K562 (cell line): Measurements from ENCODE around the gene NXPH4.

ENCODE experiments used
- NFATC3 ChIP-seq: fragments of 450-650 bp; IDR thresholded peaks from 2 replicates; pipeline ENCODE4 v1.6.1; 2017; ENCODE audit warnings: mild to moderate bottlenecking
- RBM17 ChIP-seq: fragments of 200-400 bp; formaldehyde crosslinking; IDR thresholded peaks from 2 replicates; pipeline ENCODE4 v1.6.1; 2017; ENCODE audit warnings: low read depth, mild to moderate bottlenecking, low read length, borderline replicate concordance
- RNF2 ChIP-seq: sonication (generic); IDR thresholded peaks from 2 replicates; pipeline ENCODE4 v1.6.1; 2016
- SNRNP70 ChIP-seq: fragments of 200-400 bp; formaldehyde crosslinking; optimal IDR thresholded peaks from 2 replicates; pipeline ENCODE3; 2017; ENCODE audit warnings: low read depth, low read length
- ZNF609 ChIP-seq: sonication (generic); formaldehyde crosslinking; IDR thresholded peaks from 2 replicates; pipeline ENCODE4 v1.8.1; 2023; ENCODE audit warnings: missing genetic modification reagents, mild to moderate bottlenecking, borderline replicate concordance
- TF ChIP-seq, protein P1 (sequence below), 3 experiments: IDR thresholded peaks in 2 of 3; conservative IDR thresholded peaks in 1 of 3; 2 replicates each; pipeline ENCODE4 v1.5.1; 2011 to 2012; ENCODE audit warnings: low read length in 3 of 3, mild to moderate bottlenecking in 3 of 3, control low read depth in 2 of 3, improper control_type of control experiment in 1 of 3, inconsistent platforms in 1 of 3, low read depth in 1 of 3, mixed read lengths in 1 of 3, moderate library complexity in 1 of 3; ENCODE audit not compliant: insufficient read depth in 2 of 3

GRCh38 chr12:57237932-57238853 lies 21.6 kb downstream of the NXPH4 start:
- TF ChIP-seq SNRNP70, result no peak
- TF ChIP-seq ZNF609, result no peak
- TF ChIP-seq RNF2, result no peak
- TF ChIP-seq RBM17, result no peak
- TF ChIP-seq, protein P1, sequence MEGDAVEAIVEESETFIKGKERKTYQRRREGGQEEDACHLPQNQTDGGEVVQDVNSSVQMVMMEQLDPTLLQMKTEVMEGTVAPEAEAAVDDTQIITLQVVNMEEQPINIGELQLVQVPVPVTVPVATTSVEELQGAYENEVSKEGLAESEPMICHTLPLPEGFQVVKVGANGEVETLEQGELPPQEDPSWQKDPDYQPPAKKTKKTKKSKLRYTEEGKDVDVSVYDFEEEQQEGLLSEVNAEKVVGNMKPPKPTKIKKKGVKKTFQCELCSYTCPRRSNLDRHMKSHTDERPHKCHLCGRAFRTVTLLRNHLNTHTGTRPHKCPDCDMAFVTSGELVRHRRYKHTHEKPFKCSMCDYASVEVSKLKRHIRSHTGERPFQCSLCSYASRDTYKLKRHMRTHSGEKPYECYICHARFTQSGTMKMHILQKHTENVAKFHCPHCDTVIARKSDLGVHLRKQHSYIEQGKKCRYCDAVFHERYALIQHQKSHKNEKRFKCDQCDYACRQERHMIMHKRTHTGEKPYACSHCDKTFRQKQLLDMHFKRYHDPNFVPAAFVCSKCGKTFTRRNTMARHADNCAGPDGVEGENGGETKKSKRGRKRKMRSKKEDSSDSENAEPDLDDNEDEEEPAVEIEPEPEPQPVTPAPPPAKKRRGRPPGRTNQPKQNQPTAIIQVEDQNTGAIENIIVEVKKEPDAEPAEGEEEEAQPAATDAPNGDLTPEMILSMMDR (IDR thresholded peaks at IDR 0.05 in 2 of 3, conservative IDR thresholded peaks at IDR 0.05 in 1 of 3; ENCODE audit: insufficient read depth in 2 of 3, low read depth in 1 of 3, low read length in 3 of 3), result no peak
- no peak for TF ChIP-seq NFATC3
